Prostate gland (tissue), 2 donors: ENCODE measurements around the gene LTC4S.

ENCODE experiments used
- CTCF ChIP-seq, 4 experiments: fragments of 200-600 bp in 2 of 4; fragments of 450-650 bp in 2 of 4; sonication (generic) in 2 of 4; IDR thresholded peaks; 1 replicate in 3 of 4; 2 replicates in 1 of 4; pipeline ENCODE4 v1.5.1; 2016 to 2019; ENCODE audit warnings: antibody characterized with exemption in 4 of 4, mild to moderate bottlenecking in 2 of 4, moderate library complexity in 2 of 4
- POLR2A ChIP-seq: fragments of 450-650 bp; IDR thresholded peaks from one replicate; pipeline ENCODE4 v1.6.1; 2016; ENCODE audit warnings: antibody characterized with exemption, mild to moderate bottlenecking
- POLR2AphosphoS5 ChIP-seq: sonication (generic); formaldehyde crosslinking; IDR thresholded peaks from one replicate; pipeline ENCODE4 v1.6.1; 2017; ENCODE audit warnings: antibody characterized with exemption

DNA sequence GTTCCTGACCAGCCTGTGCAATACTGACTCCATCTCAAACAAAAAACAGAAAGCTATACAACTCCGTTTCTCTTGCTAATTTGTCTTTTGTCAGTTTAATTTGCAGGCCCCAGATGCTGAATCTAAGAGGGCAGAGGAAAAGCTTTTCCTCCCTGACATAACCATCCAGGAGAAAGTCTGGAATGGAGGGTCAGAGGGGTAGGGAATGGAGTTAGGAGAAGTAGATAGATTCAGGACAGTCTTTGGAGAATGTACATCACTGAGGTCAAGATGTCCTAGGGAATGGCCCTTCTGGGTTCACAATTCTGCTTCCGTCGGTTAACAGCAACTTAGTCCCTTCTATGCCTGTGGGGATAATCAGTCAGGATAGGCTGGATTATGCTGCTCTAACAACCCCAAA, 20.3 kb downstream of the LTC4S start:
- no peak for TF ChIP-seq POLR2AphosphoS5
- TF ChIP-seq CTCF (IDR thresholded peaks at IDR 0.05) = no peak
- TF ChIP-seq POLR2A = no peak
